ENCODE measurements around the gene TREM1.

- TF ChIP-seq CTCF (conservative IDR thresholded peaks at IDR 0.05) (no peak), EZH2 (IDR thresholded peaks at IDR 0.05; ENCODE audit: low read depth) (no peak)
Measured at GRCh38 chr6:41247288-41247865, 39.1 kb downstream of the TREM1 start.

Data from PC-9 (cell line).